Sigmoid colon (tissue), 4 donors: ENCODE measurements around the gene ZNF652.

Experiments
- POLR2A ChIP-seq, 2 donors: fragments of 450-650 bp; IDR thresholded peaks; one replicate each; pipeline ENCODE4 v1.6.1; 2016; ENCODE audit warnings: antibody characterized with exemption in 2 of 2, mild to moderate bottlenecking in 2 of 2, moderate library complexity in 2 of 2
- POLR2AphosphoS5 ChIP-seq, 4 donors: sonication (generic); formaldehyde crosslinking; IDR thresholded peaks; one replicate each; pipeline ENCODE4 v1.6.1; 2017; ENCODE audit warnings: antibody characterized with exemption in 4 of 4
- TF ChIP-seq, protein P1 (sequence below), 4 experiments: fragments of 450-650 bp in 3 of 4; fragments of 200-600 bp in 1 of 4; IDR thresholded peaks; one replicate each; pipeline ENCODE4 v1.5.1; 2016 to 2019; ENCODE audit warnings: antibody characterized with exemption in 4 of 4, mild to moderate bottlenecking in 3 of 4, moderate library complexity in 2 of 4

GRCh38 chr17:49334744-49335512, 27.1 kb downstream of the ZNF652 start:
- TF ChIP-seq, protein P1, sequence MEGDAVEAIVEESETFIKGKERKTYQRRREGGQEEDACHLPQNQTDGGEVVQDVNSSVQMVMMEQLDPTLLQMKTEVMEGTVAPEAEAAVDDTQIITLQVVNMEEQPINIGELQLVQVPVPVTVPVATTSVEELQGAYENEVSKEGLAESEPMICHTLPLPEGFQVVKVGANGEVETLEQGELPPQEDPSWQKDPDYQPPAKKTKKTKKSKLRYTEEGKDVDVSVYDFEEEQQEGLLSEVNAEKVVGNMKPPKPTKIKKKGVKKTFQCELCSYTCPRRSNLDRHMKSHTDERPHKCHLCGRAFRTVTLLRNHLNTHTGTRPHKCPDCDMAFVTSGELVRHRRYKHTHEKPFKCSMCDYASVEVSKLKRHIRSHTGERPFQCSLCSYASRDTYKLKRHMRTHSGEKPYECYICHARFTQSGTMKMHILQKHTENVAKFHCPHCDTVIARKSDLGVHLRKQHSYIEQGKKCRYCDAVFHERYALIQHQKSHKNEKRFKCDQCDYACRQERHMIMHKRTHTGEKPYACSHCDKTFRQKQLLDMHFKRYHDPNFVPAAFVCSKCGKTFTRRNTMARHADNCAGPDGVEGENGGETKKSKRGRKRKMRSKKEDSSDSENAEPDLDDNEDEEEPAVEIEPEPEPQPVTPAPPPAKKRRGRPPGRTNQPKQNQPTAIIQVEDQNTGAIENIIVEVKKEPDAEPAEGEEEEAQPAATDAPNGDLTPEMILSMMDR (IDR thresholded peaks at IDR 0.05): no peak
- TF ChIP-seq POLR2A (IDR thresholded peaks at IDR 0.05): no peak
- peak in 3 of 4 donors; percentile 65 to 79 (median 69) for TF ChIP-seq POLR2AphosphoS5 (IDR thresholded peaks at IDR 0.05)
